GM12878 (cell line): Measurements from ENCODE around the gene MED31. TPM values are rescaled to one million over a fixed set of nuclear protein-coding genes. Genes with fewer than 3 reads are reported as not detected.

Experiments used
- ATAC-seq: fragments of 200-7000 bp; cut with Tn5 transposase; 3 replicates; pipeline ENCODE4 v1.9.1; 2020; ENCODE audit warnings: mild to moderate bottlenecking, moderate library complexity
- BruUV-seq: library from RNA; stranded (reverse); fragments of 400-500 nt; replicated peaks from 2 replicates; lab custom pipeline; 2021; lab: Mats Ljungman, UMichigan
- CTCF ChIA-PET: fragments of 300-600 bp; sonication (Branson Sonifier 250); formaldehyde crosslinking; extraction: SDS; loops from one replicate; lab custom pipeline; 2021; ENCODE audit warnings: inconsistent platforms; lab: Yijun Ruan, JAX
- POLR2A ChIA-PET: fragments of 350-600 bp; formaldehyde crosslinking; extraction: SDS; loops from one replicate; lab custom pipeline; 2021; ENCODE audit warnings: inconsistent platforms; lab: Charles Lee
- RAD21 ChIA-PET: fragments of 300-600 bp; sonication (Branson Sonifier 250); formaldehyde crosslinking; loops from one replicate; lab custom pipeline; 2023; ENCODE audit warnings: antibody characterized with exemption; ENCODE audit not compliant: unreplicated experiment; lab: Charles Lee
- SMC1A ChIA-PET: fragments of 300-600 bp; sonication (Branson Sonifier 250); formaldehyde crosslinking; loops from one replicate; lab custom pipeline; 2023; ENCODE audit not compliant: unreplicated experiment, uncharacterized antibody; lab: Charles Lee
- DNase-seq: peaks from one replicate; pipeline ENCODE4 v3.0.0-alpha.2; 2011; ENCODE audit warnings: low read depth, low spot score
- FAIRE-seq: peaks from 3 replicates; lab custom pipeline; 2011; peaks lifted over from hg19 to GRCh38; lab: Jason Lieb, UNC
- H2AFZ ChIP-seq: 2 replicates; pipeline ENCODE4 v1.6.0; 2011; ENCODE audit warnings: low read depth, low read length, control low read depth; ENCODE audit not compliant: control insufficient read depth
- H3K27ac ChIP-seq: 2 replicates; pipeline ENCODE4 v1.5.1; 2011; ENCODE audit warnings: control low read depth; ENCODE audit not compliant: control insufficient read depth, insufficient read depth
- H3K27me3 ChIP-seq, 2 experiments: replicated peaks in 1 of 2; 2 replicates each; pipeline versions ENCODE4 v1.6.0 to v1.6.1; 2011; ENCODE audit warnings: low read length in 1 of 2; ENCODE audit not compliant: control insufficient read depth in 2 of 2, insufficient read depth in 2 of 2
- H3K36me3 ChIP-seq, 2 experiments: 2 replicates each; pipeline ENCODE4 v1.5.1; 2011; ENCODE audit warnings: low read length in 1 of 2; ENCODE audit not compliant: control insufficient read depth in 2 of 2, insufficient read depth in 2 of 2
- H3K4me1 ChIP-seq: 2 replicates; pipeline ENCODE4 v1.6.1; 2011; ENCODE audit warnings: mild to moderate bottlenecking, low read length, moderate library complexity, mixed read lengths; ENCODE audit not compliant: control insufficient read depth, insufficient read depth
- H3K4me2 ChIP-seq: 2 replicates; pipeline ENCODE4 v1.6.0; 2011; ENCODE audit warnings: control low read depth; ENCODE audit not compliant: control insufficient read depth, insufficient read depth
- H3K4me3 ChIP-seq: fragments of 200-600 bp; sonication (generic); 2 replicates; pipeline ENCODE4 v1.5.1; 2016
- H3K79me2 ChIP-seq: 2 replicates; pipeline ENCODE4 v1.6.0; 2011; ENCODE audit warnings: low read length; ENCODE audit not compliant: control insufficient read depth, insufficient read depth
- H3K9ac ChIP-seq: 2 replicates; pipeline ENCODE4 v1.8.0; 2011; ENCODE audit warnings: low read length, control low read depth, mixed read lengths; ENCODE audit not compliant: control insufficient read depth, insufficient read depth
- H3K9me3 ChIP-seq: replicated peaks from 3 replicates; pipeline ENCODE4 v1.5.1; 2011; ENCODE audit warnings: mild to moderate bottlenecking, low read length; ENCODE audit not compliant: control insufficient read depth, insufficient read depth
- H4K20me1 ChIP-seq: 2 replicates; pipeline ENCODE4 v1.6.0; 2011; ENCODE audit not compliant: control insufficient read depth, insufficient read depth
- CHD4 ChIP-seq: fragments of 200-600 bp; sonication (generic); IDR thresholded peaks from 2 replicates; pipeline ENCODE4 v1.6.1; 2016; ENCODE audit warnings: mild to moderate bottlenecking
- CREM ChIP-seq: IDR thresholded peaks from 2 replicates; pipeline ENCODE4 v1.6.1; 2014; ENCODE audit warnings: antibody characterized with exemption, low read depth
- STAT3 ChIP-seq: IDR thresholded peaks from 2 replicates; pipeline ENCODE4 v1.6.1; 2011; ENCODE audit warnings: low read depth, low read length, improper control_type of control experiment
- TCF12 ChIP-seq: IDR thresholded peaks from 2 replicates; pipeline ENCODE4 v1.6.1; 2011; ENCODE audit warnings: low read depth, mild to moderate bottlenecking, low read length
- ZNF24 ChIP-seq: fragments of 450-650 bp; IDR thresholded peaks from 2 replicates; pipeline ENCODE4 v1.6.1; 2017; ENCODE audit warnings: antibody characterized with exemption, mild to moderate bottlenecking
- ZNF274 ChIP-seq: IDR thresholded peaks from one replicate; pipeline ENCODE4 v1.8.0; 2011; ENCODE audit not compliant: insufficient read length, insufficient read depth
- ZNF384 ChIP-seq: IDR thresholded peaks from 2 replicates; pipeline ENCODE4 v1.6.1; 2012; ENCODE audit warnings: low read depth, mild to moderate bottlenecking, low read length, improper control_type of control experiment, borderline replicate concordance
- WGBS: methylation state at CpG from one replicate; pipeline ENCODE4 v1.1.6; 2016; ENCODE audit warnings: low lambda C conversion rate; ENCODE audit not compliant: insufficient replicate concordance, insufficient coverage; ENCODE audit errors: missing lambda C conversion rate; 5-methylcytosine and 5-hydroxymethylcytosine counted together
- in situ Hi-C: fragments of 300-500 bp; cut with MboI; formaldehyde crosslinking; loops from 9 replicates; pipeline ENCODE4 v1.14.3; 2018; ENCODE audit warnings: mixed read lengths
- intact Hi-C: fragments of 100-400 bp; cut with micrococcal nuclease; formaldehyde crosslinking; loops from one replicate; pipeline ENCODE4 v1.14.2; 2022; ENCODE audit not compliant: unreplicated experiment
- polyA plus RNA-seq, 11 experiments: library from polyadenylated mRNA; depleted of rRNA in 4 of 11; unstranded in 6 of 11; stranded (reverse) in 5 of 11; fragments of >200 nt; fragmentation: Nextera tagmentation in 4 of 11; fragmentation: Illumina TruSeq in 1 of 11; extraction: Ambion mirVana in 4 of 11; extraction: Trizol in 1 of 11; gene quantifications; 1 replicate in 1 of 11; 2 replicates in 10 of 11; pipeline versions ENCODE4 v1.2.1 to v1.2.3, GENCODE V29; 2011 to 2016; ENCODE audit warnings: inconsistent platforms in 2 of 11, missing spikeins in 2 of 11, low read depth in 1 of 11
- total RNA-seq, 4 experiments: library from RNA; depleted of rRNA in 3 of 4; stranded (reverse); fragments of >200 nt in 3 of 4; fragmentation: Illumina TruSeq in 1 of 4; extraction: Trizol in 1 of 4; gene quantifications; 2 replicates each; pipeline versions ENCODE4 v1.2.1 to v1.2.3, GENCODE V29; 2013 to 2021
- TF ChIP-seq, protein P1 (sequence below): fragments of 150-350 bp; IDR thresholded peaks from 2 replicates; pipeline ENCODE4 v1.6.1; 2016; ENCODE audit warnings: low read depth, low read length
- TF ChIP-seq, protein P2 (sequence below): fragments of 450-650 bp; IDR thresholded peaks from 2 replicates; pipeline ENCODE4 v1.6.1; 2018; ENCODE audit warnings: borderline replicate concordance, mild to moderate bottlenecking; ENCODE audit not compliant: partially characterized antibody

MED31 gene
- total and polyA plus RNA-seq, 10 of the 15 experiments (the other 5 are each of a cell fraction or from before 2014, with no cell fraction given), result 14.4 to 71.1 (median 34.6) TPM

DNA sequence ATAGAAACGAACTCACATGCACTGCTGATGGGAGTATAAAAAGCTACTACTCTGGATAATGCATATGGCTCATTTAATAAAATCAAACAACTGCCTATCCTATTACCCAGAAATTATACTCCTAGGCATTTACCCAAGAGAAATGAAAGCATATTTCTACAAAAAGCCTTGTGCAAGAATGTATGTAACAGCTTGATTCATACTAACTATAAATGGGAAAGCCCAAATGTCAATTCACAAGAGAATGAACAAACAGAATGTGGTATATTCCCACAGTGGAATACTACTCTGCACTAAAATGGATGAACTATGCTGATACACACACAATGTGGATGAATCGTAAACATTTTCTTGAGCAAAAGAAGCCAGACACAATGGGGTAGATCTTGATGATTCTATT, 49.3 kb downstream of the MED31 start (continued):
- TF ChIP-seq CREM, result no peak
- TF ChIP-seq ZNF274, result no peak
- TF ChIP-seq CHD4, result no peak
- TF ChIP-seq, all 136 proteins: peak for 0

DNA sequence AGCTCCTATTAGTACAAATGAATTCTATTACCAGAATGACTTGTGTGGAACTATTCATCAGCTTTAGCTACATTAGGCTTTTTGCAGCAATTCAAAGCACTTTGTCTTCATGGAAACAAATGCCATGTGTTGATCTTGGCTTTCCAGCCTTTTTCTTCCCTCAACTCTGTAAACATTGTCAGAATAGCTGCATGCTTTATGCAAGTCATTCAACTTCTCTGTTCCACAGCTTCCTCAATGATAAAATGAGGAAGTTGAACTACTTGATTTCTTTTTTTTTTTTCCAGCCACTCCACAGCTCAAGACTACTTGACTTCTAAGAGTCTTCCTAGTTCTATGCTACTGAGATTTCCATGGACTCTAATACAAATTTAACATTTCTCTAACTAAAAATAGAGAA, 52.0 kb downstream of the MED31 start:
- Histone ChIP-seq H2AFZ (no peak overlapping the region), H3K36me3 (peaks cover 0 to 15% of the 10 kb centered on the region in 2 experiments), H3K4me2 (no peak overlapping the region), H3K9ac (no peak overlapping the region), H3K4me3 (no peak overlapping the region), H3K27ac (no peak overlapping the region), H3K9me3 (no peaks in the 10 kb centered on the region), H3K79me2 (no peaks in the 10 kb centered on the region), H3K4me1 (no peaks in the 10 kb centered on the region), H4K20me1 (no peaks in the 10 kb centered on the region), H3K27me3 (no peaks in the 10 kb centered on the region)
- CTCF ChIA-PET, result interaction anchor here (0.5 to 1.3 kb wide), 5 partner anchors 9 to 63 kb away, joined by 3 to 4 read pairs (median 4); no protein-coding TSS in a partner anchor
- in situ Hi-C loops, result no loop called here
- TF ChIP-seq STAT3 (no peak), ZNF384 (peak; percentile 26; the same call in 1 of the 2 replicates)
- no peak for FAIRE-seq
- RAD21 ChIA-PET, result no interaction called here
- BruUV-seq, result no TSS peak
- POLR2A ChIA-PET, result interaction anchor here (0.5 kb wide), 1 partner anchor 26 kb away, joined by 12 read pairs; no protein-coding TSS in a partner anchor
- no peak for ATAC-seq
- intact Hi-C loops, result no loop called here
- SMC1A ChIA-PET, result interaction anchor here (0.7 to 1.2 kb wide), 2 partner anchors 49 to 410 kb away, joined by 3 to 5 read pairs; no protein-coding TSS in a partner anchor
- DNase-seq, result no peak

DNA sequence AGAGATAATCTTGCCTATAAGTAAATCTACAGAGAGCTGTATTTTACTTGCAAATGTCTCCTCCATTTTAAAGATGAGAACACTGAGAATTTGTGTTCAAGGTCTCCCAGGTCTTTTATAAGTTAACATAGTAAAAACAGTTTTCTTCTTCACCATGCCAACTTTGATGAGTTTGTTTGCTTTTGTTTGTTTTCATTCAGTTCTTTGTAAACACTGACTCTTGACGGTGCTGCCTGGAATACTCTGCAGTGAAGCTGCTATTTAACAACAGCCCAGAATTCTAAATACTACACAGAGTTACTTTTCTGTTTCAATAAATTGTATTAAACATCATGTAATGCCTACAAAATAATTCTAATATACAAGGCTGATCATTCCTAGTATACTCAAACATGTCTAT, 53.7 kb downstream of the MED31 start:
- no peaks in the 10 kb centered on the region for H3K27me3 ChIP-seq
- no peak overlapping the region for H2AFZ ChIP-seq
- no peak overlapping the region for H3K4me3 ChIP-seq
- no peaks in the 10 kb centered on the region for H3K4me1 ChIP-seq
- no peak overlapping the region for H3K9ac ChIP-seq
- H4K20me1 ChIP-seq, result no peaks in the 10 kb centered on the region
- ATAC-seq (no peak), DNase-seq (no peak), FAIRE-seq (no peak)
- H3K27ac ChIP-seq, result no peak overlapping the region
- CTCF ChIA-PET, result no interaction called here
- POLR2A ChIA-PET, result no interaction called here
- no peaks in the 10 kb centered on the region for H3K9me3 ChIP-seq
- SMC1A ChIA-PET, result interaction anchor here (1.8 kb wide), 1 partner anchor 9 kb away, joined by 5 read pairs; no protein-coding TSS in a partner anchor
- no peaks in the 10 kb centered on the region for H3K79me2 ChIP-seq
- no TSS peak for BruUV-seq
- in situ Hi-C loops (no loop called here), intact Hi-C loops (no loop called here)
- RAD21 ChIA-PET, result no interaction called here
- peaks cover 0 to 15% of the 10 kb centered on the region in 2 experiments for H3K36me3 ChIP-seq
- no peak overlapping the region for H3K4me2 ChIP-seq
- WGBS, result 100% methylated on average over 1 of the region's 1 CpG
- TF ChIP-seq TCF12, result no peak
- TF ChIP-seq ZNF24, result no peak
- TF ChIP-seq, protein P1, sequence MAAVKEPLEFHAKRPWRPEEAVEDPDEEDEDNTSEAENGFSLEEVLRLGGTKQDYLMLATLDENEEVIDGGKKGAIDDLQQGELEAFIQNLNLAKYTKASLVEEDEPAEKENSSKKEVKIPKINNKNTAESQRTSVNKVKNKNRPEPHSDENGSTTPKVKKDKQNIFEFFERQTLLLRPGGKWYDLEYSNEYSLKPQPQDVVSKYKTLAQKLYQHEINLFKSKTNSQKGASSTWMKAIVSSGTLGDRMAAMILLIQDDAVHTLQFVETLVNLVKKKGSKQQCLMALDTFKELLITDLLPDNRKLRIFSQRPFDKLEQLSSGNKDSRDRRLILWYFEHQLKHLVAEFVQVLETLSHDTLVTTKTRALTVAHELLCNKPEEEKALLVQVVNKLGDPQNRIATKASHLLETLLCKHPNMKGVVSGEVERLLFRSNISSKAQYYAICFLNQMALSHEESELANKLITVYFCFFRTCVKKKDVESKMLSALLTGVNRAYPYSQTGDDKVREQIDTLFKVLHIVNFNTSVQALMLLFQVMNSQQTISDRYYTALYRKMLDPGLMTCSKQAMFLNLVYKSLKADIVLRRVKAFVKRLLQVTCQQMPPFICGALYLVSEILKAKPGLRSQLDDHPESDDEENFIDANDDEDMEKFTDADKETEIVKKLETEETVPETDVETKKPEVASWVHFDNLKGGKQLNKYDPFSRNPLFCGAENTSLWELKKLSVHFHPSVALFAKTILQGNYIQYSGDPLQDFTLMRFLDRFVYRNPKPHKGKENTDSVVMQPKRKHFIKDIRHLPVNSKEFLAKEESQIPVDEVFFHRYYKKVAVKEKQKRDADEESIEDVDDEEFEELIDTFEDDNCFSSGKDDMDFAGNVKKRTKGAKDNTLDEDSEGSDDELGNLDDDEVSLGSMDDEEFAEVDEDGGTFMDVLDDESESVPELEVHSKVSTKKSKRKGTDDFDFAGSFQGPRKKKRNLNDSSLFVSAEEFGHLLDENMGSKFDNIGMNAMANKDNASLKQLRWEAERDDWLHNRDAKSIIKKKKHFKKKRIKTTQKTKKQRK, result no peak
- TF ChIP-seq, protein P2, sequence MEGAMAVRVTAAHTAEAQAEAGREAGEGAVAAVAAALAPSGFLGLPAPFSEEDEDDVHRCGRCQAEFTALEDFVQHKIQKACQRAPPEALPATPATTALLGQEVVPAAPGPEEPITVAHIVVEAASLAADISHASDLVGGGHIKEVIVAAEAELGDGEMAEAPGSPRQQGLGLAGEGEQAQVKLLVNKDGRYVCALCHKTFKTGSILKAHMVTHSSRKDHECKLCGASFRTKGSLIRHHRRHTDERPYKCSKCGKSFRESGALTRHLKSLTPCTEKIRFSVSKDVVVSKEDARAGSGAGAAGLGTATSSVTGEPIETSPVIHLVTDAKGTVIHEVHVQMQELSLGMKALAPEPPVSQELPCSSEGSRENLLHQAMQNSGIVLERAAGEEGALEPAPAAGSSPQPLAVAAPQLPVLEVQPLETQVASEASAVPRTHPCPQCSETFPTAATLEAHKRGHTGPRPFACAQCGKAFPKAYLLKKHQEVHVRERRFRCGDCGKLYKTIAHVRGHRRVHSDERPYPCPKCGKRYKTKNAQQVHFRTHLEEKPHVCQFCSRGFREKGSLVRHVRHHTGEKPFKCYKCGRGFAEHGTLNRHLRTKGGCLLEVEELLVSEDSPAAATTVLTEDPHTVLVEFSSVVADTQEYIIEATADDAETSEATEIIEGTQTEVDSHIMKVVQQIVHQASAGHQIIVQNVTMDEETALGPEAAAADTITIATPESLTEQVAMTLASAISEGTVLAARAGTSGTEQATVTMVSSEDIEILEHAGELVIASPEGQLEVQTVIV, result no peak
